HEK293 (cell line): Measurements from ENCODE around the gene DCUN1D2.
A peak's percentile ranks its signal among the peaks of the same experiment; 100 is the strongest.

Experiments used
- CTCF ChIA-PET: fragments of 350-600 bp; formaldehyde crosslinking; extraction: SDS; loops from one replicate; lab custom pipeline; 2021; ENCODE audit warnings: antibody characterized with exemption; lab: Yijun Ruan, JAX
- POLR2A ChIA-PET: fragments of 300-600 bp; formaldehyde crosslinking; extraction: SDS; loops from one replicate; lab custom pipeline; 2020; ENCODE audit warnings: antibody characterized with exemption, inconsistent platforms; lab: Yijun Ruan, JAX
- H3K27ac ChIP-seq: fragments of 200-500 bp; sonication (Bioruptor generic); 2 replicates; pipeline ENCODE4 v1.5.1; 2014; ENCODE audit warnings: low read depth, low read length, control low read depth, inconsistent platforms; ENCODE audit errors: extremely low read depth
- H3K36me3 ChIP-seq, 2 experiments: fragments of 200-500 bp in 1 of 2; sonication (Bioruptor generic) in 1 of 2; 1 replicate in 1 of 2; 2 replicates in 1 of 2; pipeline ENCODE4 v1.5.1; 2014 to 2017; ENCODE audit warnings: inconsistent platforms in 2 of 2, low read length in 2 of 2; ENCODE audit not compliant: control insufficient read depth in 2 of 2, insufficient read depth in 1 of 2
- H3K4me1 ChIP-seq: fragments of 200-500 bp; sonication (Bioruptor generic); 2 replicates; pipeline ENCODE4 v1.5.1; 2014; ENCODE audit warnings: mild to moderate bottlenecking, low read length, inconsistent platforms; ENCODE audit not compliant: control insufficient read depth, insufficient read depth
- H3K4me3 ChIP-seq: 2 replicates; pipeline ENCODE4 v1.5.1; 2011; ENCODE audit warnings: low read depth, mild to moderate bottlenecking, control low read depth, low read length, moderate library complexity
- H3K9me3 ChIP-seq: fragments of 200-500 bp; sonication (Bioruptor generic); 2 replicates; pipeline ENCODE4 v1.5.1; 2014; ENCODE audit warnings: low read depth, low read length, inconsistent platforms; ENCODE audit not compliant: control insufficient read depth, insufficient read depth
- BCL11A ChIP-seq: fragments of 450-650 bp; formaldehyde crosslinking; IDR thresholded peaks from 2 replicates; pipeline ENCODE4 v1.5.1; 2016; ENCODE audit warnings: low read depth, missing biosample characterization, missing genetic modification characterization
- GLI4 ChIP-seq: fragments of 450-650 bp; formaldehyde crosslinking; IDR thresholded peaks from 2 replicates; pipeline ENCODE4 v1.5.1; 2016; ENCODE audit warnings: missing biosample characterization, missing genetic modification characterization
- GLIS1 ChIP-seq: fragments of 450-650 bp; formaldehyde crosslinking; IDR thresholded peaks from 2 replicates; pipeline ENCODE4 v1.5.1; 2016; ENCODE audit warnings: missing biosample characterization, missing genetic modification characterization
- KLF9 ChIP-seq: fragments of 450-650 bp; formaldehyde crosslinking; IDR thresholded peaks from 2 replicates; pipeline ENCODE4 v1.5.1; 2016; ENCODE audit warnings: missing biosample characterization, missing genetic modification characterization, low read depth
- OVOL3 ChIP-seq: fragments of 450-650 bp; formaldehyde crosslinking; IDR thresholded peaks from 2 replicates; pipeline ENCODE4 v1.5.1; 2016; ENCODE audit warnings: missing biosample characterization, missing genetic modification characterization
- PBX3 ChIP-seq: sonication (generic); formaldehyde crosslinking; IDR thresholded peaks from 2 replicates; pipeline ENCODE4 v1.8.1; 2022; ENCODE audit warnings: mild to moderate bottlenecking, moderate library complexity, missing genetic modification reagents
- PRDM6 ChIP-seq: fragments of 450-650 bp; formaldehyde crosslinking; IDR thresholded peaks from 2 replicates; pipeline ENCODE4 v1.5.1; 2017; ENCODE audit warnings: missing biosample characterization, missing genetic modification characterization
- TRIM28 ChIP-seq: IDR thresholded peaks from 2 replicates; pipeline ENCODE4 v1.6.1; 2011; ENCODE audit warnings: low read length, control low read depth, borderline replicate concordance
- ZNF146 ChIP-seq: fragments of 450-650 bp; formaldehyde crosslinking; IDR thresholded peaks from 2 replicates; pipeline ENCODE4 v1.5.1; 2016; ENCODE audit warnings: missing biosample characterization, missing genetic modification characterization
- ZNF266 ChIP-seq: fragments of 450-650 bp; formaldehyde crosslinking; IDR thresholded peaks from 2 replicates; pipeline ENCODE4 v1.5.1; 2016; ENCODE audit warnings: missing biosample characterization, missing genetic modification characterization, low read depth
- ZNF366 ChIP-seq: fragments of 450-650 bp; formaldehyde crosslinking; conservative IDR thresholded peaks from 2 replicates; pipeline ENCODE4 v1.5.1; 2016; ENCODE audit warnings: missing biosample characterization, missing genetic modification characterization
- ZNF404 ChIP-seq: fragments of 450-650 bp; formaldehyde crosslinking; IDR thresholded peaks from 2 replicates; pipeline ENCODE4 v1.5.1; 2017; ENCODE audit warnings: missing biosample characterization, missing genetic modification characterization
- ZNF560 ChIP-seq: fragments of 450-650 bp; formaldehyde crosslinking; IDR thresholded peaks from 2 replicates; pipeline ENCODE4 v1.5.1; 2017; ENCODE audit warnings: missing biosample characterization, missing genetic modification characterization, borderline replicate concordance
- ZNF561 ChIP-seq: fragments of 450-650 bp; IDR thresholded peaks from 2 replicates; pipeline ENCODE4 v1.5.1; 2018; ENCODE audit warnings: missing biosample characterization, missing genetic modification characterization, borderline replicate concordance
- ZNF621 ChIP-seq: fragments of 450-650 bp; formaldehyde crosslinking; IDR thresholded peaks from 2 replicates; pipeline ENCODE4 v1.5.1; 2017; ENCODE audit warnings: missing biosample characterization, missing genetic modification characterization
- ZNF677 ChIP-seq: fragments of 450-650 bp; IDR thresholded peaks from 2 replicates; pipeline ENCODE4 v1.5.0; 2018; ENCODE audit warnings: missing biosample characterization, mild to moderate bottlenecking, missing genetic modification characterization, moderate library complexity
- ZNF701 ChIP-seq: fragments of 450-650 bp; formaldehyde crosslinking; IDR thresholded peaks from 2 replicates; pipeline ENCODE4 v1.5.1; 2016; ENCODE audit warnings: missing biosample characterization, missing genetic modification characterization
- TF ChIP-seq, protein P1 (sequence below): fragments of 450-650 bp; formaldehyde crosslinking; IDR thresholded peaks from 2 replicates; pipeline ENCODE4 v1.5.1; 2016; ENCODE audit warnings: missing biosample characterization, missing genetic modification characterization
- TF ChIP-seq, protein P2 (sequence below): fragments of 450-650 bp; formaldehyde crosslinking; IDR thresholded peaks from 2 replicates; pipeline ENCODE4 v1.5.1; 2016; ENCODE audit warnings: missing biosample characterization, missing genetic modification characterization
- TF ChIP-seq, protein P3 (sequence below): fragments of 450-650 bp; formaldehyde crosslinking; IDR thresholded peaks from 2 replicates; pipeline ENCODE4 v1.5.1; 2016; ENCODE audit warnings: missing biosample characterization, missing genetic modification characterization

DCUN1D2 gene

GRCh38 chr13:113468029-113468428 is 22.5 kb downstream of the DCUN1D2 start:
- Histone ChIP-seq H3K27ac (no peak overlapping the region), H3K36me3 (peaks cover 7 to 33% of the 10 kb centered on the region in 2 experiments; a peak in 2 of 3 replicates), H3K9me3 (no peaks in the 10 kb centered on the region), H3K4me3 (no peak overlapping the region), H3K4me1 (no peaks in the 10 kb centered on the region)
- peak; percentile 94 for TF ChIP-seq ZNF146 (tag by site-specific recombination)
- TF ChIP-seq, protein P1, sequence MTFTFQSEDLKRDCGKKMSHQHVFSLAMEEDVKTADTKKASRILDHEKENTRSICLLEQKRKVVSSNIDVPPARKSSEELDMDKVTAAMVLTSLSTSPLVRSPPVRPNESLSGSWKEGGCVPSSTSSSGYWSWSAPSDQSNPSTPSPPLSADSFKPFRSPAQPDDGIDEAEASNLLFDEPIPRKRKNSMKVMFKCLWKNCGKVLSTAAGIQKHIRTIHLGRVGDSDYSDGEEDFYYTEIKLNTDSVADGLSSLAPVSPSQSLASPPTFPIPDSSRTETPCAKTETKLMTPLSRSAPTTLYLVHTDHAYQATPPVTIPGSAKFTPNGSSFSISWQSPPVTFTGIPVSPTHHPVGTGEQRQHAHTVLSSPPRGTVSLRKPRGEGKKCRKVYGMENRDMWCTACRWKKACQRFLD (tag by site-specific recombination), result no peak
- TF ChIP-seq ZNF561 (tag by site-specific recombination), result no peak
- TF ChIP-seq OVOL3, result no peak
- TF ChIP-seq, protein P2, sequence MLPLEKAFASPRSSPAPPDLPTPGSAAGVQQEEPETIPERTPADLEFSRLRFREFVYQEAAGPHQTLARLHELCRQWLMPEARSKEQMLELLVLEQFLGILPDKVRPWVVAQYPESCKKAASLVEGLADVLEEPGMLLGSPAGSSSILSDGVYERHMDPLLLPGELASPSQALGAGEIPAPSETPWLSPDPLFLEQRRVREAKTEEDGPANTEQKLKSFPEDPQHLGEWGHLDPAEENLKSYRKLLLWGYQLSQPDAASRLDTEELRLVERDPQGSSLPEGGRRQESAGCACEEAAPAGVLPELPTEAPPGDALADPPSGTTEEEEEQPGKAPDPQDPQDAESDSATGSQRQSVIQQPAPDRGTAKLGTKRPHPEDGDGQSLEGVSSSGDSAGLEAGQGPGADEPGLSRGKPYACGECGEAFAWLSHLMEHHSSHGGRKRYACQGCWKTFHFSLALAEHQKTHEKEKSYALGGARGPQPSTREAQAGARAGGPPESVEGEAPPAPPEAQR, result no peak
- CTCF ChIA-PET, result interaction anchor here (0.6 to 0.8 kb wide), 3 partner anchors 9 to 223 kb away, joined by 3 to 7 read pairs (median 3); no protein-coding TSS in a partner anchor
- POLR2A ChIA-PET, result no interaction called here

- peaks cover 7 to 25% of the 10 kb centered on the region in 2 experiments; a peak in 2 of 3 replicates for H3K36me3 ChIP-seq
- TF ChIP-seq PBX3 (CRISPR knock-in tag) (no peak), ZNF560 (tag by site-specific recombination) (no peak), ZNF366 (tag by site-specific recombination) (no peak), ZNF621 (no peak), GLIS1 (tag by site-specific recombination) (no peak), PRDM6 (peak; percentile 39), BCL11A (tag by site-specific recombination) (no peak), ZNF677 (tag by site-specific recombination) (no peak)
These were observed 24.1 kb downstream of the DCUN1D2 start for GRCh38 chr13:113466383-113466782.

DNA sequence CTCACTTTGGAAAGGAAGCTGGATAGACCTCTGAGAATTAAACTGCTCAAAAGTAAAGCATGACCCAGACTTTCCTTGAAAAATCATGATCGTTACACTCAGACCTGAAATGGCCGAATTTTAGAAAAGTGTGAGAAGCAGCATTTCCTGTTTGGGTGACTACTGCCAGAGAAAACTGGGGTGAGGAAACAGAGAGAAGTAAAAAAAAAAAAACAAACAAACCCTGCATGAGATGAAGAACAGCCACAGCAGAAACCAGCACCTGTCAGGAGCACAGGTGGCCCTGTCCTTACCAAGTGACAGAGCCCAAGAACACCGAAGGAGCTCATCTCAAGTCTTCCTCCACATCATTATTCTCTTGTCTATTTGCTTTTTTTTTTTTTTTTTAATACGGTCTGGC is 25.2 kb downstream of the DCUN1D2 start:
- ChIA-PET CTCF (interaction anchor here (0.6 kb wide), 1 partner anchor 68 kb away, joined by 6 read pairs; no protein-coding TSS in a partner anchor), POLR2A (interaction anchor here (0.7 to 1.7 kb wide), 2 partner anchors 10 to 69 kb away, joined by 4 read pairs; no protein-coding TSS in a partner anchor)
- Histone ChIP-seq H3K27ac (no peak overlapping the region), H3K4me3 (no peak overlapping the region), H3K4me1 (no peaks in the 10 kb centered on the region), H3K9me3 (no peaks in the 10 kb centered on the region), H3K36me3 (peaks cover 7 to 36% of the 10 kb centered on the region in 2 experiments; a peak in 2 of 3 replicates)
- TF ChIP-seq TRIM28 (no peak), ZNF266 (tag by site-specific recombination) (no peak), ZNF701 (tag by site-specific recombination) (no peak), GLI4 (no peak), KLF9 (no peak), ZNF404 (no peak)
- TF ChIP-seq, protein P3, sequence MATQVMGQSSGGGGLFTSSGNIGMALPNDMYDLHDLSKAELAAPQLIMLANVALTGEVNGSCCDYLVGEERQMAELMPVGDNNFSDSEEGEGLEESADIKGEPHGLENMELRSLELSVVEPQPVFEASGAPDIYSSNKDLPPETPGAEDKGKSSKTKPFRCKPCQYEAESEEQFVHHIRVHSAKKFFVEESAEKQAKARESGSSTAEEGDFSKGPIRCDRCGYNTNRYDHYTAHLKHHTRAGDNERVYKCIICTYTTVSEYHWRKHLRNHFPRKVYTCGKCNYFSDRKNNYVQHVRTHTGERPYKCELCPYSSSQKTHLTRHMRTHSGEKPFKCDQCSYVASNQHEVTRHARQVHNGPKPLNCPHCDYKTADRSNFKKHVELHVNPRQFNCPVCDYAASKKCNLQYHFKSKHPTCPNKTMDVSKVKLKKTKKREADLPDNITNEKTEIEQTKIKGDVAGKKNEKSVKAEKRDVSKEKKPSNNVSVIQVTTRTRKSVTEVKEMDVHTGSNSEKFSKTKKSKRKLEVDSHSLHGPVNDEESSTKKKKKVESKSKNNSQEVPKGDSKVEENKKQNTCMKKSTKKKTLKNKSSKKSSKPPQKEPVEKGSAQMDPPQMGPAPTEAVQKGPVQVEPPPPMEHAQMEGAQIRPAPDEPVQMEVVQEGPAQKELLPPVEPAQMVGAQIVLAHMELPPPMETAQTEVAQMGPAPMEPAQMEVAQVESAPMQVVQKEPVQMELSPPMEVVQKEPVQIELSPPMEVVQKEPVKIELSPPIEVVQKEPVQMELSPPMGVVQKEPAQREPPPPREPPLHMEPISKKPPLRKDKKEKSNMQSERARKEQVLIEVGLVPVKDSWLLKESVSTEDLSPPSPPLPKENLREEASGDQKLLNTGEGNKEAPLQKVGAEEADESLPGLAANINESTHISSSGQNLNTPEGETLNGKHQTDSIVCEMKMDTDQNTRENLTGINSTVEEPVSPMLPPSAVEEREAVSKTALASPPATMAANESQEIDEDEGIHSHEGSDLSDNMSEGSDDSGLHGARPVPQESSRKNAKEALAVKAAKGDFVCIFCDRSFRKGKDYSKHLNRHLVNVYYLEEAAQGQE (tag by site-specific recombination), result no peak

More at GRCh38 chr13:113466383-113466782, 24.1 kb downstream of the DCUN1D2 start:
- Histone ChIP-seq H3K4me1 (no peaks in the 10 kb centered on the region), H3K4me3 (no peak overlapping the region), H3K27ac (no peak overlapping the region), H3K9me3 (no peaks in the 10 kb centered on the region)
- ChIA-PET CTCF (interaction anchor here (0.6 to 1.2 kb wide), 2 partner anchors 9 to 38 kb away, joined by 3 to 4 read pairs; no protein-coding TSS in a partner anchor), POLR2A (interaction anchor here (0.6 to 1.7 kb wide), 2 partner anchors 9 to 277 kb away, joined by 3 to 4 read pairs; no protein-coding TSS in a partner anchor)
